Mucosa of gallbladder (tissue), 1 donor: ENCODE data around the gene TGM5. TPM values are rescaled to one million over a fixed set of nuclear protein-coding genes. Genes with fewer than 3 reads are reported as not detected.
"Not testable (repeated sequence)": the region's sequence is repeated elsewhere in the genome, so short reads cannot be mapped to it uniquely, and the experiment has no call there.

ENCODE experiments used
- DNase-seq: peaks from one replicate; pipeline ENCODE4 v3.0.0-alpha.2; 2020; ENCODE audit warnings: low spot score
- total RNA-seq: library from RNA; stranded (reverse); gene quantifications from one replicate; pipeline ENCODE4 v1.2.1, GENCODE V29; 2021
- donor health status: DM: no; HTN: no; CAD: no.

The TGM5 gene
- total RNA-seq, 1 donor from 2014 or later, result 0.26 TPM

DNA sequence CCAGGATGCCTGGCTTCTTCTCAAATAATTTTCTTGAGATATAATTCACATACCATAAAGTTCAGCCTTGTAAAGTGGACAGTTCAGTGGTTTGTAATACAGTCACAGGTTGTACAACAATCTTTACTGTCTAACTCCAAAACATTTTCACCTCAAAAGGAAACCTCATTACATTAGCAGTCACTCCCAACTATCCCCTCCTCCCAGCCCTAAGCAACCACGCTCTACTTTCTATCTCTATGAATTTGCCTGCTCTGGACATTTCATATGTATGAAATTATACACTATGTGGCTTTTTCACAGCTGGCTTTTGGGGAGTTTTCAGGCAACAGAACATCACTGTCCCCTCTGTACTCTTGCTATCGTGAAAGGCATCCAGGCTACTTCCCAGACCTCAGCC is 17.5 kb downstream of the TGM5 start:
- DNase-seq, result no peak

DNA sequence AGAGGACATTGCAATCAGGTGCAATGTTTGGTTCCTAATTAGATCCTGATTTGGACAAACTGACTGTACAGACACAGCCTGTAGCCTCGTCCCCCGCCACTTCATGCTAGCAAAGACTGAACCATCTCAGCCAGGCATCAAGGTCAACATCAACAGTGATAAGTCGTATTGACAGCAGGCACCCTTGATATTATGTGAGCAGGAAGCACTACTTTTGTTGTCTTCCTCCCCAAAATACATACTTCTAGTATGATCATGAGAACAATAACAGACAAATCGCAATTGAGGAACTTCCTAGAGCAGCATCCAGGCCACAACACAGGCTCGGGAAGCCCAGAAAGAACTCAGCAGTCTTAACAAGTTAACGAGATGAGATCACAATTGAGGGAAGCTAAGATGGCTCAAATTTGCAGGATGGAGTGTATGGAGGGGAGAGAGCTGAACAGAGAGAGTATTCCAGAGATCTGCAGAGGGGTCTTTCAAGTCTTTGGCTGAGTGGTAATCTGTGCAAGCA is 20.4 kb downstream of the TGM5 start:
- DNase-seq, result no peak

DNA sequence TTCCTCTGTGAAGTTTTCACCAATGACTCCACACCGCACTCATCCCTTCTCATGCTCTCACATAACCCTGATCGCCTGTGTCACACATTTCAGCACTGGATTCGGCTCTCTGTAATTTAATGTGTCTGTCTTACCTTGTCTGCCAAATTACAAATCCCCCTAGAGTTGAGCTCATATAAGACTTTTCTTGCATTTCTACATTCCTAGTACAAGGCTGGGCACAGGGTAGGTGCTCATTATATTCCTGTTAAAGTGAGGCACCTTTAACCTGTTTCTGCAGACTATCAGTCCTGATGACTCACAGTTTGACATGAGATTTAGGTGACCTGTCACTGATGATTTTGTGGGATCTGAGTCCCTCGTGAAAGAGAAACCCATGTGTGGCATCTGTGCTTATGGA is 22.6 kb downstream of the TGM5 start:
- DNase-seq, result no peak

DNA sequence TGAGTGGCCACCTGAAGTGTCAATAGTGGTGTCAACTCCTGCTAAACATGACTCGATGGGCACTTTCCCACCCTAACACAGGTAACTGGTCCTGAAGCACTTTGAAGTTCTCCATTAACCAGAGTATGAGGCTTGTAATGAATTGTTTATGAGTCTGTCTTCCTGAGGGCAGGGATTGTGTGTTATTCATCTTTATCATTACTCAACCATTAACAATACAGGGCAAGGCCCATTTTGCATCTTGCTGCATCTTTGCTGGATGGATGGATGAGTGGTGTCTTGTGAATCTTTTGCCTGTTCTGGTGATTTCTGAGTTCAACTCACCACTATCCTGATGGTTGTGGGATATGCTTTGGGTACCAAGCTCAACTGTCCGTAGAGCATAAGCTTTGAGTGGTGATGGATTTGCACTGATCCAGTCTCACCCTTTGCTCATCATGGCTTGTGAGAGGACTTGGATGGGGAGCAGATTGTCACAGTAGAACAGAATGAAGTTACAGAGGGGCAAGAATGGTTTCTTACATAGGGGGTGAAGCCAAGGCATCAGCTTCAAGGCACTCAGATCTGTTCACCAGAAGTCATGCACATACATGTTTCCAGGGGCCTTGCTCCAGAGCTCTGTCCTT is 23.6 kb downstream of the TGM5 start:
- no peak for DNase-seq

DNA sequence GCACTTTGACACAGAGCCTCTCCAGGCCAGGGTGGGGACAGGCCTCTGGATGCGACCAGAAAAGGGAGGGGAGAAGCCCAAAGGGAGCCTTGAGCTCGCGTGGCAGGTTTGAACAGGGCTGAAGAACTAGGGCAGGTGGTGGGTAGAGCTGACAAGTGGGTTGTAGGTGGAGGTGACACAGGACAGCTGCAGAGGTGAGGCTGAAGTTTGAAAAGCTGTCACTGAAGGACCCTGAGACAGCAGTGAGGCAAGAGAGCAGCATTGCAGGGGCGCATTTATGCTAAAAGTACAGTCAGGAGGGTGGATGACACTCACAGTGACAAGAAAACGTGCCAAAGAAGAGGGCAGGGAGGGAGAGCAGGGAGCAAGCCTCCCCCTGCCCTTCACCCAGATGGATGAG is 24.1 kb downstream of the TGM5 start:
- DNase-seq, result no peak

DNA sequence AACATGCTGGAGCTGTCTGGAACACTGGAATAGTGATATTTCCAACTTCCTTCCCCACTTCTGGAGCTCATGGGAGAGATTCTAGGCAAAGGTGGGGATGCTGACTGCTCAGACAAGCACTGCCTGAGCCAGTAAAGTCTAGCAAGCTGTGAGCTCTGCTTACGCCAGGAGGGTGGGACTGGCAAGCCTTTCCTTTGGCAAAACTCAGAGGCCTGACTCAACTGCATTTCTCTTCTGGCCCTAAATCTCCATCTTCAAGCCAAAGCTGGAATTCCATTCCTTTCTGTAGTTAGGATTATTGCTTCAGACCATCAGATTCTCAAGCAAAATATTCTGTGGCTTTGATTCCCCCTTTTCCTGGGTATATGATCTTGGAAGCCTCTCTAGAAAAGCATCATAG is 25.6 kb downstream of the TGM5 start:
- DNase-seq, result peak; percentile 42

DNA sequence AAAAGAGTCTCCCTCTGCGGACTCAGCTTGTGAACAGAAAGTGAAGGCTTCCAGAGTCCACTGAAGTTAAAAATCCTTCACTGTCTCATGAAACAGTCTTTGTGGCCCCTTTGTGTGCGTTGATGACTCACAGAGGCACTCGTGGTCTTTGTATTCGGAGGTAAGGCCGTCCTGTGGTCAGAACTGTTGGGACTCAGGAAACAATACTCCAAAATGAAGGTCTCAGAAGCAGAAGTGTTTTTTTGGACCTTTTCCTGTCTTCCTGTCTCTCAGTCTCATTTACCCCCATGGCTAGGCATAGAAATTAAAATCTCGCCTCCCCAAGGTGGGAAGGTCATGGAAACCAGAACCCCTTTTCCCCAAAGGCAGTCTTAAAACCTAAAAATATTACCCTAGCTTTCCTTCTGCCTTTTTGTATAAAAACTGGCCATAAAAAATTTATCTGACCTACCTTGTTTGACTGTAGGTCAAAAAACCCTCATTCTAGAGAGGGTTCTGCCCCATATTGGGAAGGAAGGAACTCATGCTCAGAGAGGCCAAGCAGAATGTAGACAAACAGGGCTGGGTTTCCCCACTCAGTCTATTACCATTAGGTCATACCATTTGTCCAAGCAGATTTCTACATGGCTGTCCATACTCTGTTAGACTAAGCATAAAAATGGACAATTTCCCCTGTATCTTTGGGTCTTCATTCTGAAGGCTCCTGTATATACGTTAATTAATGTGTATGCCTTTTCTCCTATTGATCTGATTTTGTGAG is 26.8 kb downstream of the TGM5 start:
- DNase-seq, result no peak

DNA sequence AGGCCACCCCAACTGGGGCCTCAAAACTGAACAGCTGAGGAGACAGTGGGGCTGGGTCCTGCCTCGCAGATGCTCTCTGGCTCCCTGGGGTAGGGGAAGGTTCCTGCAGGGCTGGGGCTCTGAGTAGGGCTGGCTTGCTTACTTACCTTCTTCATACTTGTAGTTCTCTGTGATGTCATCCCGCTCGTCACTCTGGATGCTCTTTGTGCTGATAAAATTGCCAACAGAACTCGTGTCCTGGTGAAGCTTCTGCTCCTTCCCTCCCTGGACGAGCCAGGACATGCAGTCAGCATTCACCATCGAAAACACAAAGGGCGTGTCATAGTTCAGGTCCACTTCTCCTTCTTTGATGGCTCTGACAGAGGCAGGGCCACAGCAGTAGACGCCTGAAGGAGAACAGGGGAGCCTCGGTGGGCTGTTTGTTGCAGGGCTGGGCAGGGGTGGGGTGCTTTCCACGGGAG is 28.0 kb downstream of the TGM5 start:
- no peak for DNase-seq

DNA sequence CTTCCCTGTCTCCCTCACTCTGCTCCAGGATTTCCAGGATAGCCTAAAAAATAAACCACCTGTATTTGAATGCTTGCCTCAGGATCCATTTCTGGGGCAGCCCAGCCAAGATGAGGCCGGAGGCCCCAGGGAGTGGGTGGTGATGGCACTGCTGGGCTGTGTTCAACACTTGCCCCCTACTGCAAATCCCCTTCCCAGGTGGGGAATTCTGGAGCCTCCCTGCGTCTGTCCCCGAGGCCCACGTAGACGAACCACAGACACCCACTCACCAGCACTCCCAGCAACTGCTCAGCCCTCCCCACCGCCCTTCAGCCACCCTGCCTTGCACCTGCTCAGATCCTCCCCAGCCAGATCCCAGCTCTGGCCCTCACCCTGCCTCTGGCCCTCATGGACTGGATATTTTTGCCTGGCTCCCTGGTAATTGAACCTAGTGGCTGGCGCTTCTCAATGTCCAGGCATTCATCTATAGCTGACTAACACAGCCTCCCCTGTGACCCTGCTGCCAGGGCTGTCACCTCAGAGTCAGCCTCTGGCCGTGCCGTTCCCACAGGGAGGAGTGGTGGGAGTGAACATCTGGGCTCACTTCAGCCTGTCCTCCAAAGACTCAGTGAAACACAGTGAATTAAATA is 28.8 kb downstream of the TGM5 start:
- no peak for DNase-seq

DNA sequence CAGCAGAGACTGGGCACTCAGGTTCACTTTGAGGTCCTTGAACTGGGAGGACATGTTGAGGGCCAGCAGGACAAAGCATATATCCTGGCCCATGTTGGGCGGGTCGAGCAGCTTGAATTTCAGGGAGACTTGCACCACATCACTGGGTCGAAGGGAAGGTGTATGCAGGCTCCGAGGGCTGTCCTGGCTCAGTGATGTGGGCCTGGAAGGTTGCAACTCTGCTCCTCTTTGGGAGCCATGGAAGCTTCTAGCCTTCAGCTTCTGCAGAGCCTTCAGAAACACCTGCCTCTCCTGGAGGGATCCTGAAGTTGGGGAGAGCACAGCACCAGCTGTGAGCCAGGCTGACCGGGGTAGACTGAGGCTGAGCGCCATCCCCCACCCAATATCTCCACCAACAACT is 31.2 kb downstream of the TGM5 start:
- DNase-seq, result no peak

DNA sequence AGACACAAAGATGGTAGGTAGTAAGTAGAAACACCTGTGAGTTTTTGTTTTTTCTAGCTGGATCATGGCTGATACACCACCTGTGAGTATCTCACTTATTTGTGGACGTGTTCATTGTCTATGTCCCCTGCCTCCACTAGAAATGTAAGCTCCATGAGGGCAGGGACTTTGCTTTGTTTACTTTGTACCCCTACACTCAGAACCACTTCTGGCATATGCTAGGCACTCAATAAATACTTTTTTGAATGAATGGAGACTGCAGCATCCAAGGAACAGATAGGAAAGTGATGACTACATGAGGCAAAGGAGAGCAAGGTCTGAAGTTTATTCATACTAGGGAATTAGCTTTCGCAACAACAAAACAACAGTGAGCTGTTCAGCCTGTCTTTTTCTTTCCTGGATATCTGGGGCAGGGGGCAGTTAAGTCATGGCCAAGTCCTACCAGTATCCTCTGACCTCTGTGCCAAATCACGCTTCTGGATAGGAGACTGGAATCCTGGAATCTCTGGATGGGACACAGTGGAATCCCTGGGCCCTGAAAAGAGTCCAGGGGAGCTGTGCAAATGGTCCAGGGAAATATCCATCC is 34.3 kb downstream of the TGM5 start:
- DNase-seq, result no peak

DNA sequence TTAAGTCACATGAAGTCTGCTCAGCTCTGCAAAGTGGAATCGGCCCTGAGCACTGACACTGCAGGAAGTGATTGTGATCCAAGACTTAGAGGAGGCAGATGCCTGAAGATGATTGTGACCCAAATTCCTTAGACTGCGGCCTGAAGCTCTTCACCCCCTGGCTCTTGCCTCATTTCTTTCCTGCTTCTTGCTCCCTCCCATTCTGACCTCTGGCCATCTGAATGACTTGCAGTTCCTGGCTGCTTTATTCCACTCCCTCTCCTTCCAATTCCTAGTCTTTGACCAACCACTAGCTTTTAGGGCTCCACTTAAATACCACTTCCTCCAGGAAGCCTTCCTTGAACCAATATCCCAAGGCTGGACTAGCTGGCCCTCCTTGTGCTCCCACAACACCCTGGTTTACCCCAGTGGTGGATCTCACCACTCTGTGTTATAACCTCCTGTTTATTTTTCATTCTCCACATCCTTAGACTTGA is 36.0 kb downstream of the TGM5 start:
- DNase-seq, result no peak

DNA sequence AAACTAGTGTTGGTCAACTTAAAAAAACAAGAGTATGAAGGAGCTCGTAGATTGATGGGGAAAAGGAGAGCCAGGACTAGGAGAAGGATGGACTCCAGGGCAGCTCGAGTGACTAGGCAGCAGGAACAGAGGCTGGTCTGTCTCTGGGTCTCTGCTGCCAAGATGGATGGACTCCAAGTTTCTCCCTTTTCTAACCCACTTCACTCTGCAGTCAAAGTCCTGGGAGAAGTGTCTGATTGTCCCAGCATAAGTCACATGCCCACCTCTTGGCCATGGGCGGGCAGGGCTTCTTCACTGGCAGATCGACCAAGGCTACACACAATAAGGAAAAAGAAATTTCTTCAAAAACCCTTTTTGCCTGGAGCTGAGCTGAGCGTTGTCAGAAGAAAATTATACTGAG is 36.8 kb downstream of the TGM5 start:
- DNase-seq, result no peak

DNA sequence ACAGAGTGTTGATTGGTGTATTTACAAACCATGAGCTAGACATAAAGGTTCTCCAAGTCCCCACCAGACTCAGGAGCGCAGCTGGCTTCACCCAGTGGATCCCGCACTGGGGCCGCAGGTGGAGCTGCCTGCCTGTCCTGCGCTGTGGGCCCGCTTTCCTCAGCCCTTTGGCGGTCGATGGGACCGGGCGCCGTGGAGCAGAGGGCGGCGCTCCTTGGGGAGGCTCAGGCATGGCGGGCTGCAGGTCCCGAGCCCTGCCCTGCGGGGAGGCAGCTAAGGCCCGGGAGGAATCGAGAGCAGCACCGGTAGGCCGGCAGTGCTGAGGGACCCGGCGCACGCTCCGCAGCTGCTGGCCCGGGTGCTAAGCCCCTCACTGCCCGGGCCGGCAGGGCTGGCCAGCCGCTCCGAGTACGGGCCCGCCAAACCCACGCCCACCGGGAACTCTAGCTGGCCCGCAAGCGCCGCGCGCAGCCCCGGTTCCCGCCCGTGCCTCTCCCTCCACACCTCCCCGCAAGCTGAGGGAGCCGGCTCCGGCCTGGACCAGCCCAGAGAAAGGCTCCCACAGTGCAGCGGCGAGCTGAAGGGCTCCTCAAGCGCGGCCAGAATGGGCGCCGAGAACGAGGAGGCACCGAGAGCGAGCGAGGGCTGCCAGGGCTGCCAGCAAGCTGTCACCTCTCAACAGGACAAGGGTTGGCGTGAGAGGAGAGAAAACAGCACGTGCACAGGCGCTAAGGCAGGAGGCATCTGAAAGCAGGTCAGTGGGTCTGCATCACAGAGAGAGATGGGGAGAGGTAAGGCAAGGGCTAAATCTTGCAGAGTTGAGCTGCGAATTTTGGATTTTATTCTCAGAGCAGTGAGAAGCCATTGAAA is 40.1 kb downstream of the TGM5 start:
- no peak for DNase-seq

DNA sequence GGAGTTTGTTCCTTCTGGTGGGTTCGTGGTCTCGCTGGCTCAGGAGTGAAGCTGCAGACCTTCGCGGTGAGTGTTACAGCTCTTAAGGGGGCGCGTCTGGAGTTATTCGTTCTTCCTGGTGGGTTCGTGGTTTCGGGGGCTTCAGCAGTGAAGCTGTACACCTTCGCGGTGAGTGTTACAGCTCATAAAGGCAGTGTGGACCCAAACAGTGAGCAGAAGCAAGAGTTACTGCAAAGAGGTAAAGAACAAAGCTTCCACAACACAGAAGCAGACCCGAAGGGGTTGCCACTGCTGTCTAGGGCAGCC is 40.8 kb downstream of the TGM5 start:
- not testable (repeated sequence) for DNase-seq

DNA sequence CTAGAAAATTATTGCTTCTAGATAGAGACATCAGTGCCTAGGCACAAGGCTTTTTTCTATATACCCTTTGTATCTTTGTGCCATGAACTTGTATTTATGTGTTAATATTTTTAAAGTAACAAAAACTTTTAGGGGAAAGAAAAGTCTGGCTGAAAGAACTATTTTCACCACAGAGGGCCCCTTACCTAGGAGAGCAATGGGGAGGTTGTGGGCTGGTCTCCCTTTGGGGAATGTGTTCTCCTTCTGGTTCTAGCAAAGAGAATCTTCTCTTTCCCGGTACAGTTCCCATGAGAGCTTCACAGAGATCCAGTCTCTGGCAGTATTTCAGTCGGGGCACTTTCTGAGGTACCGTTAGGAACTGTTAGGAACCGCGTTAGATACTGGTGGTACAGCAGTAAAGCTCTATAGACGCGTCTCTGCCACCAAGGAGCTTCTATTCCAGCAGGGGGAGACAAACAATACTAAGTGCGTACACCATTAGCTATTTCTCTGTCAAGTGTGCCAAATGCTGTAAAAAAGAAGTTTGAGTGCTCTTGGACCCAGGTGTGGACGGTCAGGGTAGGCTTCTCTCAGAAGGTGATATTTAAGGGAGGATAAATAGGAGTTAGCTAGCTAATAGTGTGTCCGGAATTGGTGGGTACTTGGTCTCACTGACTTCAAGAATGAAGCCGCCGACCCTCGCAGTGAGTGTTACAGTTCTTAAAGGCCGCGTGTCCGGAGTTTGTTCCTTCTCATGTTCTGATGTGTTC is 41.4 kb downstream of the TGM5 start:
- peak; percentile 54 for DNase-seq

DNA sequence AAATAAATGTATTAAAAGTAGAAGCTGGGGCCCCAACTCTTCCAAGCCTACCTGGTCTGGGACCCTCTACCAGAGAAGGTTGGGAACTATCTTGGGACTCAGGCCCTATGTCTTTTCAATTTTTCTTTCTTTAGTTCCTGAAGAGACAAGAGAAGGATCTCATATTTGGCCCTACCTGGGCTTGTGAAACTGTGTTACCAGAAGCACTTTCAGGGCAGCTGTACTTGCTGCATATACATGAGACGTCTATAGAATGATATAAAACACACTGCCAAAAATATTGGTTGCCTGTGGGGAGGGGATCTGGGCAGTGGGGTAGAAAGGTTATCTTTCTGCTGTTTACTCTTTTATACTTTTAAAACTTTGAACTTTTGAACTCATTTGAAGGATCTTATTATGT is 45.3 kb downstream of the TGM5 start:
- DNase-seq, result no peak

DNA sequence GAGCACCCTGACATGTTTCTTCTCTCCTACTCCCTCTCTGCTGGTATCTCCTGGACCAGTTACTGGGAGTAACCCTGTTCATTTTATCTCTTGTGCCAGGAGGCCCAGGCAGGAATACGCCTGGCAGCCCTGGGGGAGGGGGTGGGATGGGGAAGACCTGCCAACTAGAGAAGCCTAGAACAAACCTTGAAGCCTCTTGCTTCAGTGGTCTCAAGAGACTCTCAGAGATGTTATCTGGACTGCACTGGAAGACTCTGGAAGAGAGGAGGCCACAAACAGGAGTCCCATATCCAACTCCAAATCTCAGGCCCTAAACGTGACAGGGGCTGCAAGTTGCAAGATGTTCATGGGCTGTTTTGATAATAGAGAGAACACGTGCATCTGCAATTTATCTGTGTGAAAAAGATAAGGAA is 45.7 kb downstream of the TGM5 start, which contains the start of gene EPB42:
Gene EPB42, minus strand, starts transcription at position 28 of the 413 bp plus-strand sequence. CDS start 193 bp downstream, outside the sequence.
- DNase-seq, result no peak

DNA sequence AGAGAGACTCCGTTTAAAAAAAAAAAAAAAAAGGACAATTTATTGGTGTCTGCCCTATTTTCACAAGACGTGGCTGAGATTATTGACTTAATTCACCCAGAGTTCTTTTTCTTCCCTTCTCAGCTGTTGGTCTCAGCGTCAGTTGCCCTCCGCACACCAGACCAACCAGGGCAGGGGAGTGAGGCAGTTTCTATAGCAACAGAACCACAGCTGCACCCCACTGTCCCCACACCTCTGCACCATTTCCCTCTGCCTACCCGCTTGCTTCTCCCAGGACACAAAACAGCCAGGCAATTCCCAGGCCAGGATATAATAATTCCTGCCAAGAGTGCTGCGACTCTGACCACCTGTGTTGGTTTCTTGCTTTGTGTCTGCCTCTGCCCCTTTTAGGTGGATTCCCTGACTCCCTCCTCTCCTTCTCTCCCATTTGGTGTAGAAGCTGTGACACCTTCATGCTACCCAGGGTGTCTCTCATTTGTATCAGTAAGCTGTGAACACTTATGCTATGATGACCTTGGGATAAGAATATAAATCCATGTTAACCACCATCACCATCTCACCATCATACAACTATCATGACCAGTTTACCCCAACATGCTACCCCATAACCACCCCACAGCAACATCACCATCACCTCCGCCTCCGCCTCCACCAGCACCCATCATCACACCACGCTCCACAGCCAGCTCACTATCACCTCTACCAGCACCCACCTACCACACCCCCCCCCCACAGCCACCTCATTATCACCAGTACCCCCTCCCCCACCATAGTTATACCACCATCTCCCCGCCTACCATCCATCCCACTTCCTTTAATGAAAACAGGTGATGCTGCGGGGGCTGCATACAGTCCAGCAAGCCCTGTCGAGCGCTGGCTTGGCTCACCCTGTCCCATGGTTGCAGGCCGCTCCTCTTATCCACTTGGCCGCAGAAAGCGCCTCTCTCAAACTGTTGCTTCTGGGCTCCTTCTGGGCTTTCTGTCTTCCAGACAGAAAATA is 46.5 kb downstream of the TGM5 start:
- no peak for DNase-seq
